ENCODE results near the gene EIF6. TPM values are rescaled to one million over a fixed set of nuclear protein-coding genes. Genes with fewer than 3 reads are reported as not detected.

The EIF6 gene
- total and polyA plus RNA-seq, 9 of the 15 experiments (the other 6 are each of a cell fraction or from before 2014, with no cell fraction given) = 165 to 832 (median 229) TPM

GRCh38 chr20:35307666-35308653 lies 23.4 kb upstream of the EIF6 start (continued):
- TF ChIP-seq, protein P1, sequence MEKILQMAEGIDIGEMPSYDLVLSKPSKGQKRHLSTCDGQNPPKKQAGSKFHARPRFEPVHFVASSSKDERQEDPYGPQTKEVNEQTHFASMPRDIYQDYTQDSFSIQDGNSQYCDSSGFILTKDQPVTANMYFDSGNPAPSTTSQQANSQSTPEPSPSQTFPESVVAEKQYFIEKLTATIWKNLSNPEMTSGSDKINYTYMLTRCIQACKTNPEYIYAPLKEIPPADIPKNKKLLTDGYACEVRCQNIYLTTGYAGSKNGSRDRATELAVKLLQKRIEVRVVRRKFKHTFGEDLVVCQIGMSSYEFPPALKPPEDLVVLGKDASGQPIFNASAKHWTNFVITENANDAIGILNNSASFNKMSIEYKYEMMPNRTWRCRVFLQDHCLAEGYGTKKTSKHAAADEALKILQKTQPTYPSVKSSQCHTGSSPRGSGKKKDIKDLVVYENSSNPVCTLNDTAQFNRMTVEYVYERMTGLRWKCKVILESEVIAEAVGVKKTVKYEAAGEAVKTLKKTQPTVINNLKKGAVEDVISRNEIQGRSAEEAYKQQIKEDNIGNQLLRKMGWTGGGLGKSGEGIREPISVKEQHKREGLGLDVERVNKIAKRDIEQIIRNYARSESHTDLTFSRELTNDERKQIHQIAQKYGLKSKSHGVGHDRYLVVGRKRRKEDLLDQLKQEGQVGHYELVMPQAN (IDR thresholded peaks at IDR 0.05; ENCODE audit: borderline replicate concordance) = no peak
- no peak for TF ChIP-seq ZNF311 (CRISPR knock-in tag; IDR thresholded peaks at IDR 0.05)
- TF ChIP-seq NCOR1 (IDR thresholded peaks at IDR 0.05) = no peak
- TF ChIP-seq ZNF175 (CRISPR knock-in tag; IDR thresholded peaks at IDR 0.05; ENCODE audit: low read depth) = no peak
- TF ChIP-seq NFE2 (IDR thresholded peaks at IDR 0.05; ENCODE audit: low read depth) = no peak
- TF ChIP-seq TCF3 (CRISPR knock-in tag; IDR thresholded peaks at IDR 0.05) = no peak
- TF ChIP-seq CSDE1 (IDR thresholded peaks at IDR 0.05) = no peak
- TF ChIP-seq EHMT2 (IDR thresholded peaks at IDR 0.05) = no peak

Data from K562 (cell line).